HL-60 (cell line): ENCODE data around the gene RNF40.

Experiments used
- DNase-seq, 2 experiments: peaks; one replicate each; pipeline ENCODE4 v3.0.0-alpha.2; 2010 to 2020; ENCODE audit warnings: low read depth in 1 of 2, low spot score in 1 of 2
- H3K27ac ChIP-seq: fragments of 250-450 bp; sonication (Bioruptor Pico); replicated peaks from 2 replicates; pipeline ENCODE4 v1.5.1; 2020; ENCODE audit warnings: mild to moderate bottlenecking, moderate library complexity
- H3K27me3 ChIP-seq: fragments of 250-450 bp; sonication (Bioruptor Pico); 2 replicates; pipeline ENCODE4 v1.5.1; 2021; ENCODE audit warnings: mild to moderate bottlenecking, moderate library complexity; ENCODE audit not compliant: insufficient read depth, poor library complexity, severe bottlenecking
- H3K4me3 ChIP-seq: replicated peaks from 2 replicates; pipeline ENCODE4 v1.5.1; 2011; ENCODE audit warnings: mild to moderate bottlenecking, control low read depth, low read length; ENCODE audit not compliant: insufficient read depth
- CTCF ChIP-seq: IDR thresholded peaks from one replicate; pipeline ENCODE4 v1.5.1; 2011; ENCODE audit warnings: low read length, control low read depth, inconsistent platforms; ENCODE audit not compliant: insufficient read depth
- GABPA ChIP-seq: IDR thresholded peaks from 2 replicates; pipeline ENCODE4 v1.6.1; 2012; ENCODE audit warnings: low read depth
- POLR2AphosphoS5 ChIP-seq: IDR thresholded peaks from 2 replicates; pipeline ENCODE4 v1.6.1; 2012; ENCODE audit warnings: low read depth
- REST ChIP-seq: IDR thresholded peaks from 2 replicates; pipeline ENCODE4 v1.6.1; 2012; ENCODE audit warnings: low read depth; ENCODE audit not compliant: insufficient replicate concordance
- SPI1 ChIP-seq: IDR thresholded peaks from 2 replicates; pipeline ENCODE4 v1.6.1; 2012; ENCODE audit warnings: low read depth, mild to moderate bottlenecking, borderline replicate concordance

The RNF40 gene

GRCh38 chr16:30745082-30745481 lies 17.0 kb upstream of the RNF40 start:
- Histone ChIP-seq H3K27me3 (no peaks in the 10 kb centered on the region), H3K27ac (no peak overlapping the region)
- TF ChIP-seq GABPA (no peak), SPI1 (no peak), CTCF (no peak), REST (no peak), POLR2AphosphoS5 (no peak)

GRCh38 chr16:30746638-30747175 lies 15.4 kb upstream of the RNF40 start:
- H3K27ac ChIP-seq = no peak overlapping the region
- no peak for TF ChIP-seq SPI1
- no peak for TF ChIP-seq REST
- TF ChIP-seq CTCF = no peak
- no peak for TF ChIP-seq POLR2AphosphoS5
- TF ChIP-seq GABPA = no peak
- H3K4me3 ChIP-seq = no peak overlapping the region
- no peaks in the 10 kb centered on the region for H3K27me3 ChIP-seq
- no peak for DNase-seq

More at GRCh38 chr16:30745082-30745481, 17.0 kb upstream of the RNF40 start:
- H3K4me3 ChIP-seq = no peak overlapping the region
- DNase-seq = no peak

- Histone ChIP-seq H3K27ac (peak overlapping the region; percentile 69), H3K27me3 (no peaks in the 10 kb centered on the region), H3K4me3 (no peak overlapping the region)
- TF ChIP-seq REST (no peak), GABPA (no peak), SPI1 (no peak)
- DNase-seq = no peak
Measured at GRCh38 chr16:30747331-30747730, 14.8 kb upstream of the RNF40 start.
